ENCODE data around the gene RUNX1. TPM values are rescaled to one million over a fixed set of nuclear protein-coding genes. Genes with fewer than 3 reads are reported as not detected.

The RUNX1 gene
- polyA plus RNA-seq, 1 of the 3 experiments (the other 2 are of a cell fraction) = 17.1 TPM

DNA sequence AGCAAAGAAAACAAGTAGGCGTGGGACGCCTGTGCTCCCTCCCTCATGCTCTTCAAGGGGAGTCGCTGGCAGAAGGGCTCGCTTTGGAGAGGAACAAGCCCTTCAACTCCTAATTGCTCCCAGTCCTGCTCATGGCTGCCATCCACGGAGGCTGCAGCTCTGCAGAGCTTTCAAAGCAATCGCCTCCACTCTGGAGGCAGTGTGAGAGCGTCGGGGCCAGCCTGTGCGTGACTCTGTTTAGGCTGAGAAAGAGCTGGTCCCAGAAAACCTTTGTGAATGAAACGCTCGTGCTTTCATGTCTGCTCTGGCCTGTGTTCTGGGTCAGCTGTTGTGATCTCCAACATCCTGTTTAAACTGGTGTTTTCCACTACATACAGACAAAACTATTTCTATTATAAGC lies 23.9 kb upstream of the RUNX1 start:
- CTCF ChIA-PET = no interaction called here
- DNase-seq = no peak
- no peak overlapping the region for H3K4me3 ChIP-seq (ENCODE audit: low read depth in 2 of 2, low read length in 1 of 2)
- H3K4me1 ChIP-seq (ENCODE audit: control insufficient read depth in 1 of 2, insufficient read depth in 2 of 2, low read depth in 1 of 2, low read length in 1 of 2) = peaks cover 0 to 2% of the 10 kb centered on the region in 2 experiments; a peak in 1 of 4 replicates
- no peak overlapping the region for H2AFZ ChIP-seq (ENCODE audit: low read depth)
- no peaks in the 10 kb centered on the region for H3K27me3 ChIP-seq (ENCODE audit: insufficient read depth)
- H3F3A ChIP-seq (replicated peaks; ENCODE audit: insufficient read depth) = peaks cover 5% of the 10 kb centered on the region
- POLR2A ChIA-PET = no interaction called here
- H3K9me3 ChIP-seq = no peaks in the 10 kb centered on the region
- no peak for TF ChIP-seq RFX5 (IDR thresholded peaks at IDR 0.05; ENCODE audit: low read length)
- no peak for TF ChIP-seq TCF12 (IDR thresholded peaks at IDR 0.05)
- TF ChIP-seq, protein P1, sequence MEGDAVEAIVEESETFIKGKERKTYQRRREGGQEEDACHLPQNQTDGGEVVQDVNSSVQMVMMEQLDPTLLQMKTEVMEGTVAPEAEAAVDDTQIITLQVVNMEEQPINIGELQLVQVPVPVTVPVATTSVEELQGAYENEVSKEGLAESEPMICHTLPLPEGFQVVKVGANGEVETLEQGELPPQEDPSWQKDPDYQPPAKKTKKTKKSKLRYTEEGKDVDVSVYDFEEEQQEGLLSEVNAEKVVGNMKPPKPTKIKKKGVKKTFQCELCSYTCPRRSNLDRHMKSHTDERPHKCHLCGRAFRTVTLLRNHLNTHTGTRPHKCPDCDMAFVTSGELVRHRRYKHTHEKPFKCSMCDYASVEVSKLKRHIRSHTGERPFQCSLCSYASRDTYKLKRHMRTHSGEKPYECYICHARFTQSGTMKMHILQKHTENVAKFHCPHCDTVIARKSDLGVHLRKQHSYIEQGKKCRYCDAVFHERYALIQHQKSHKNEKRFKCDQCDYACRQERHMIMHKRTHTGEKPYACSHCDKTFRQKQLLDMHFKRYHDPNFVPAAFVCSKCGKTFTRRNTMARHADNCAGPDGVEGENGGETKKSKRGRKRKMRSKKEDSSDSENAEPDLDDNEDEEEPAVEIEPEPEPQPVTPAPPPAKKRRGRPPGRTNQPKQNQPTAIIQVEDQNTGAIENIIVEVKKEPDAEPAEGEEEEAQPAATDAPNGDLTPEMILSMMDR (IDR thresholded peaks at IDR 0.05) = no peak
- no peak for TF ChIP-seq POLR2AphosphoS5 (IDR thresholded peaks at IDR 0.05; ENCODE audit: low read depth, low read length)
- no peak for TF ChIP-seq SIN3A (IDR thresholded peaks at IDR 0.05; ENCODE audit: borderline replicate concordance, low read depth, low read length)
- no peak for TF ChIP-seq EZH2phosphoT487 (IDR thresholded peaks at IDR 0.05; ENCODE audit: borderline replicate concordance, low read depth)
- TF ChIP-seq NRF1 (IDR thresholded peaks at IDR 0.05; ENCODE audit: low read depth, low read length) = no peak
- TF ChIP-seq GATA2 (CRISPR knock-in tag; IDR thresholded peaks at IDR 0.05) = no peak
- TF ChIP-seq, protein P2, sequence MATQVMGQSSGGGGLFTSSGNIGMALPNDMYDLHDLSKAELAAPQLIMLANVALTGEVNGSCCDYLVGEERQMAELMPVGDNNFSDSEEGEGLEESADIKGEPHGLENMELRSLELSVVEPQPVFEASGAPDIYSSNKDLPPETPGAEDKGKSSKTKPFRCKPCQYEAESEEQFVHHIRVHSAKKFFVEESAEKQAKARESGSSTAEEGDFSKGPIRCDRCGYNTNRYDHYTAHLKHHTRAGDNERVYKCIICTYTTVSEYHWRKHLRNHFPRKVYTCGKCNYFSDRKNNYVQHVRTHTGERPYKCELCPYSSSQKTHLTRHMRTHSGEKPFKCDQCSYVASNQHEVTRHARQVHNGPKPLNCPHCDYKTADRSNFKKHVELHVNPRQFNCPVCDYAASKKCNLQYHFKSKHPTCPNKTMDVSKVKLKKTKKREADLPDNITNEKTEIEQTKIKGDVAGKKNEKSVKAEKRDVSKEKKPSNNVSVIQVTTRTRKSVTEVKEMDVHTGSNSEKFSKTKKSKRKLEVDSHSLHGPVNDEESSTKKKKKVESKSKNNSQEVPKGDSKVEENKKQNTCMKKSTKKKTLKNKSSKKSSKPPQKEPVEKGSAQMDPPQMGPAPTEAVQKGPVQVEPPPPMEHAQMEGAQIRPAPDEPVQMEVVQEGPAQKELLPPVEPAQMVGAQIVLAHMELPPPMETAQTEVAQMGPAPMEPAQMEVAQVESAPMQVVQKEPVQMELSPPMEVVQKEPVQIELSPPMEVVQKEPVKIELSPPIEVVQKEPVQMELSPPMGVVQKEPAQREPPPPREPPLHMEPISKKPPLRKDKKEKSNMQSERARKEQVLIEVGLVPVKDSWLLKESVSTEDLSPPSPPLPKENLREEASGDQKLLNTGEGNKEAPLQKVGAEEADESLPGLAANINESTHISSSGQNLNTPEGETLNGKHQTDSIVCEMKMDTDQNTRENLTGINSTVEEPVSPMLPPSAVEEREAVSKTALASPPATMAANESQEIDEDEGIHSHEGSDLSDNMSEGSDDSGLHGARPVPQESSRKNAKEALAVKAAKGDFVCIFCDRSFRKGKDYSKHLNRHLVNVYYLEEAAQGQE (IDR thresholded peaks at IDR 0.05; ENCODE audit: low read depth, low read length) = no peak
- no peak for TF ChIP-seq TEAD4 (IDR thresholded peaks at IDR 0.05; ENCODE audit: borderline replicate concordance, insufficient read depth)
- TF ChIP-seq MXI1 (IDR thresholded peaks at IDR 0.05; ENCODE audit: low read depth, low read length) = no peak
- TF ChIP-seq NFIC (IDR thresholded peaks at IDR 0.05; ENCODE audit: borderline replicate concordance) = no peak
- TF ChIP-seq RAD21 (IDR thresholded peaks at IDR 0.05; ENCODE audit: low read length) = no peak
- no peak for TF ChIP-seq FOSL2 (IDR thresholded peaks at IDR 0.05; ENCODE audit: borderline replicate concordance, low read depth)
- no peak for TF ChIP-seq RXRA (IDR thresholded peaks at IDR 0.05; ENCODE audit: borderline replicate concordance, low read depth)
- no peak for TF ChIP-seq ELF1 (IDR thresholded peaks at IDR 0.05)
- TF ChIP-seq JUND (IDR thresholded peaks at IDR 0.05) = no peak
- TF ChIP-seq MEF2A (IDR thresholded peaks at IDR 0.05; ENCODE audit: borderline replicate concordance, low read depth) = no peak
- H3K4me2 ChIP-seq = no peak overlapping the region
- H3K9me2 ChIP-seq = no peaks in the 10 kb centered on the region
- no peaks in the 10 kb centered on the region for H3K36me3 ChIP-seq (replicated peaks in 1 of 2; ENCODE audit: control insufficient read depth in 1 of 2, insufficient read depth in 2 of 2, low read length in 1 of 2)
- WGBS (ENCODE audit: low lambda C conversion rate) = 90% methylated on average over 8 of the region's 11 CpGs
- H3K27ac ChIP-seq (ENCODE audit: low read depth in 2 of 2, low read length in 1 of 2) = no peak overlapping the region
- no peaks in the 10 kb centered on the region for H3K79me2 ChIP-seq (ENCODE audit: insufficient read depth)
- no peaks in the 10 kb centered on the region for H4K20me1 ChIP-seq (ENCODE audit: insufficient read depth)
- no peak overlapping the region for H3K9ac ChIP-seq
